H1 (cell line): ENCODE measurements around the gene NCK1. TPM values are rescaled to one million over a fixed set of nuclear protein-coding genes. Genes with fewer than 3 reads are reported as not detected.
A peak's percentile ranks its signal among the peaks of the same experiment; 100 is the strongest.

Experiments used
- CTCF ChIA-PET: fragments of 300-600 bp; sonication (Branson Sonifier 250); formaldehyde crosslinking; loops from one replicate; lab custom pipeline; 2021; ENCODE audit not compliant: partially characterized antibody; lab: Charles Lee
- POLR2A ChIA-PET: fragments of 300-600 bp; sonication (Branson Sonifier 250); formaldehyde crosslinking; loops from one replicate; lab custom pipeline; 2021; ENCODE audit warnings: inconsistent platforms; ENCODE audit not compliant: partially characterized antibody; lab: Charles Lee
- DNase-seq, 2 experiments: peaks; one replicate each; pipeline versions ENCODE4 v3.0.0 to v3.0.0-alpha.2; 2010 to 2022; ENCODE audit warnings: low spot score in 2 of 2, low read depth in 1 of 2, mixed read lengths in 1 of 2
- FAIRE-seq: peaks from 2 replicates; lab custom pipeline; 2011; peaks lifted over from hg19 to GRCh38; lab: Jason Lieb, UNC
- H2AFZ ChIP-seq: 2 replicates; pipeline ENCODE4 v1.8.1; 2012; ENCODE audit warnings: low read length, inconsistent platforms
- H2AK5ac ChIP-seq: 2 replicates; pipeline ENCODE4 v1.6.1; 2013; ENCODE audit warnings: low read depth, low read length
- H2BK120ac ChIP-seq: replicated peaks from 2 replicates; pipeline ENCODE3; 2013; ENCODE audit warnings: low read depth, low read length, inconsistent platforms
- H2BK12ac ChIP-seq: 2 replicates; pipeline ENCODE4 v1.6.1; 2013; ENCODE audit warnings: low read depth, low read length
- H2BK15ac ChIP-seq: 2 replicates; pipeline ENCODE4 v1.6.1; 2013; ENCODE audit warnings: low read length
- H2BK20ac ChIP-seq: 2 replicates; pipeline ENCODE4 v1.6.1; 2013; ENCODE audit warnings: low read length
- H2BK5ac ChIP-seq: 2 replicates; pipeline ENCODE4 v1.6.1; 2013; ENCODE audit warnings: low read depth, low read length
- H3K14ac ChIP-seq: 2 replicates; pipeline ENCODE4 v1.6.1; 2013; ENCODE audit warnings: inconsistent platforms; ENCODE audit not compliant: insufficient read length
- H3K18ac ChIP-seq: 2 replicates; pipeline ENCODE4 v1.6.1; 2013; ENCODE audit warnings: low read length; ENCODE audit errors: extremely low read depth
- H3K23ac ChIP-seq: 2 replicates; pipeline ENCODE4 v1.6.1; 2013; ENCODE audit warnings: inconsistent platforms; ENCODE audit not compliant: insufficient read length
- H3K23me2 ChIP-seq: 2 replicates; pipeline ENCODE4 v1.6.1; 2013; ENCODE audit warnings: low read depth, low read length
- H3K27ac ChIP-seq: 2 replicates; pipeline ENCODE4 v1.6.1; 2011; ENCODE audit warnings: low read depth, low read length, inconsistent platforms
- H3K27me3 ChIP-seq, 4 experiments: replicated peaks in 1 of 4; 1 replicate in 1 of 4; 2 replicates in 3 of 4; pipeline versions ENCODE4 v1.6.1 to v1.8.1; 2011 to 2013; ENCODE audit warnings: low read length in 3 of 4, mild to moderate bottlenecking in 3 of 4, inconsistent platforms in 2 of 4, mixed read lengths in 2 of 4, moderate library complexity in 1 of 4; ENCODE audit not compliant: control insufficient read depth in 3 of 4, insufficient read depth in 3 of 4; ENCODE audit errors: extremely low read depth in 1 of 4
- H3K36me3 ChIP-seq, 4 experiments: 2 replicates each; pipeline versions ENCODE4 v1.6.1 to v1.8.1; 2011 to 2013; ENCODE audit warnings: mild to moderate bottlenecking in 4 of 4, low read length in 3 of 4, moderate library complexity in 2 of 4, control low read depth in 1 of 4, inconsistent platforms in 1 of 4; ENCODE audit not compliant: insufficient read depth in 4 of 4, control insufficient read depth in 2 of 4
- H3K4ac ChIP-seq: replicated peaks from 2 replicates; pipeline ENCODE3; 2013; ENCODE audit warnings: low read length, low read depth, mixed read lengths, inconsistent platforms; ENCODE audit not compliant: insufficient read length
- H3K4me1 ChIP-seq, 4 experiments: replicated peaks in 1 of 4; 1 replicate in 1 of 4; 2 replicates in 3 of 4; pipeline versions ENCODE4 v1.6.1 to v1.8.1; 2011 to 2013; ENCODE audit warnings: low read length in 3 of 4, inconsistent platforms in 2 of 4, mixed read lengths in 1 of 4; ENCODE audit not compliant: insufficient read depth in 4 of 4, control insufficient read depth in 3 of 4
- H3K4me2 ChIP-seq, 2 experiments: 2 replicates each; pipeline versions ENCODE4 v1.6.1 to v1.8.1; 2011 to 2013; ENCODE audit warnings: low read depth in 2 of 2, low read length in 2 of 2, control low read depth in 1 of 2, inconsistent platforms in 1 of 2, mild to moderate bottlenecking in 1 of 2; ENCODE audit not compliant: insufficient read depth in 1 of 2
- H3K4me3 ChIP-seq, 4 experiments: fragments of 200-600, 300-600 bp in 1 of 4; sonication (generic), shearing (Covaris generic), sonication (Bioruptor Twin) in 1 of 4; 2 replicates each; pipeline versions ENCODE4 v1.5.1 to v1.8.1; 2011 to 2016; ENCODE audit warnings: low read length in 4 of 4, low read depth in 3 of 4, control low read depth in 2 of 4, inconsistent platforms in 2 of 4, mild to moderate bottlenecking in 2 of 4, mixed read lengths in 1 of 4, moderate library complexity in 1 of 4; ENCODE audit not compliant: insufficient read depth in 2 of 4; ENCODE audit errors: extremely low read depth in 1 of 4
- H3K56ac ChIP-seq: replicated peaks from 2 replicates; pipeline ENCODE3; 2013; ENCODE audit warnings: low read depth, mild to moderate bottlenecking, mixed read lengths, low read length, inconsistent platforms; ENCODE audit not compliant: insufficient read length
- H3K79me1 ChIP-seq: 2 replicates; pipeline ENCODE4 v1.6.1; 2013; ENCODE audit warnings: low read depth, low read length, control low read depth
- H3K79me2 ChIP-seq, 2 experiments: 2 replicates each; pipeline versions ENCODE4 v1.6.1 to v1.8.1; 2012 to 2013; ENCODE audit warnings: low read length in 2 of 2, mild to moderate bottlenecking in 2 of 2, inconsistent platforms in 1 of 2; ENCODE audit not compliant: insufficient read depth in 2 of 2, control insufficient read depth in 1 of 2
- H3K9ac ChIP-seq, 4 experiments: replicated peaks in 1 of 4; 1 replicate in 1 of 4; 2 replicates in 3 of 4; pipeline versions ENCODE4 v1.6.1 to v1.8.1; 2011 to 2013; ENCODE audit warnings: low read depth in 3 of 4, low read length in 3 of 4, control low read depth in 2 of 4, mild to moderate bottlenecking in 2 of 4, moderate library complexity in 2 of 4, inconsistent platforms in 1 of 4; ENCODE audit errors: extremely low read depth in 1 of 4
- H3K9me3 ChIP-seq, 2 experiments: 2 replicates each; pipeline versions ENCODE4 v1.6.1 to v1.8.1; 2012 to 2013; ENCODE audit warnings: mild to moderate bottlenecking in 2 of 2, moderate library complexity in 2 of 2, control low read depth in 1 of 2, inconsistent platforms in 1 of 2, low read depth in 1 of 2, low read length in 1 of 2, mixed read lengths in 1 of 2; ENCODE audit not compliant: insufficient read depth in 2 of 2
- H4K20me1 ChIP-seq, 2 experiments: replicated peaks in 1 of 2; 2 replicates each; pipeline versions ENCODE3 to v1.8.1; 2011 to 2013; ENCODE audit warnings: inconsistent platforms in 2 of 2, low read length in 2 of 2, mild to moderate bottlenecking in 1 of 2; ENCODE audit not compliant: insufficient read depth in 2 of 2, control insufficient read depth in 1 of 2
- H4K5ac ChIP-seq: 2 replicates; pipeline ENCODE4 v1.6.1; 2013; ENCODE audit warnings: low read length, low read depth, mixed read lengths, inconsistent platforms; ENCODE audit not compliant: insufficient read length
- H4K8ac ChIP-seq: 2 replicates; pipeline ENCODE4 v1.8.0; 2013; ENCODE audit warnings: mild to moderate bottlenecking, moderate library complexity, low read length, inconsistent platforms; ENCODE audit not compliant: insufficient read depth; ENCODE audit errors: extremely low read depth
- H4K91ac ChIP-seq: replicated peaks from 2 replicates; pipeline ENCODE3; 2013; ENCODE audit warnings: low read length, mixed read lengths, inconsistent platforms; ENCODE audit not compliant: insufficient read length
- CEBPB ChIP-seq: IDR thresholded peaks from 2 replicates; pipeline ENCODE4 v1.6.1; 2012; ENCODE audit warnings: low read depth, low read length
- SP2 ChIP-seq: IDR thresholded peaks from 2 replicates; pipeline ENCODE4 v1.6.1; 2012; ENCODE audit warnings: mild to moderate bottlenecking, low read length, inconsistent platforms
- WGBS, 2 experiments: shearing (Covaris generic) in 1 of 2; methylation state at CpG; one replicate each; pipeline versions ENCODE4 v1.1.6 to v1.1.7; 2013 to 2015; ENCODE audit warnings: low lambda C conversion rate in 2 of 2, mixed read lengths in 2 of 2, inconsistent platforms in 1 of 2, low coverage in 1 of 2, missing lambda C conversion rate in 1 of 2; ENCODE audit not compliant: insufficient replicate concordance in 2 of 2, insufficient coverage in 1 of 2, insufficient read length in 1 of 2; ENCODE audit errors: extremely low coverage in 1 of 2, missing lambda C conversion rate in 1 of 2; 5-methylcytosine and 5-hydroxymethylcytosine counted together
- polyA plus RNA-seq, 7 experiments: library from polyadenylated mRNA; depleted of rRNA in 3 of 7; stranded (reverse) in 5 of 7; unstranded in 2 of 7; fragments of >200 nt in 5 of 7; fragments of 200-250 nt in 2 of 7; gene quantifications; 1 replicate in 5 of 7; 2 replicates in 1 of 7; 4 replicates in 1 of 7; pipeline versions ENCODE4 v1.2.1 to v1.2.3, GENCODE V29; 2011 to 2013; ENCODE audit warnings: missing spikeins in 2 of 7, mixed read lengths in 2 of 7
- total RNA-seq: library from RNA; stranded (reverse); fragmentation: NEBNext Ultra II Directional; extraction: Animal tissue kit (Norgen Biotek cat#: 25700); gene quantifications from 2 replicates; pipeline ENCODE4 v1.2.1, GENCODE V29; 2021
- TF ChIP-seq, protein P1 (sequence below): IDR thresholded peaks from 2 replicates; pipeline ENCODE4 v1.6.1; 2012; ENCODE audit warnings: inconsistent platforms

NCK1 gene
- total and polyA plus RNA-seq, 2 of the 8 experiments (the other 6 are each of a cell fraction or from before 2014, with no cell fraction given) = 10.0 to 28.5 TPM

DNA sequence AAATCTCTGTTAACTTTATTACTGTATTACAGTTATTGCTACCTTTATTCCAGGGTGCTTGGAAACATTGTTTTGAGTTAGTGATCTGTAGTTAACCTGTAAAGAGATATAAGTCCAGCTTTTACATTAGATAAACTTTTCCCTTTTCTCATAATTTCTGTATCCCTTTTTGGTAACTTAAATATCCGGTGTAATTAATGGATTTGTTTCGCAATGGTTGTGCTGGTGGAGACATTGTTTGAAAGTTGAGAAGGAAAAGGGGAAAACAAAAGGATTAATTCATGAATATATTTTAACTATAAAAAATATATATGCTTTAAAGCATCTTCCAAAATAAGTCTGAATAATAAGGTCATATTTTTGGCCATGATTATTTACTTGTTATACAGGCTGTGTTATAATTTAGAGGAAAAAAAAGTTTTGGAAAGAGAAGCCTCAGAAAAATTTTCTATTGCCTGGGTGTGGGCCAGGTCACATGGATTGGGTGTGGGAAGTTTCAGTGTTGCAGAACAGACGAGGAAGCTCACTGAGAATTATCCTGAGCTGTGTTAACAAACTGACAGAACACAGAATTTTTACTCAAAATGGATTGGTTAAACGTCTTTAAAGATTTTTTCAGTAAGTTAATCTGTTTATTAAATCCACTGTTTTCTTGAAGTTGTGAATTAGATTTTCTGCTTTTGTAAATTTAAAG is 68.1 kb downstream of the NCK1 start:
- H3K9ac ChIP-seq = no peak overlapping the region
- no peak overlapping the region for H2AK5ac ChIP-seq
- H3K56ac ChIP-seq = no peak overlapping the region
- no peak overlapping the region for H3K4me3 ChIP-seq
- no peaks in the 10 kb centered on the region for H3K9me3 ChIP-seq
- no peak overlapping the region for H4K5ac ChIP-seq
- FAIRE-seq (no peak), DNase-seq (no peak)
- no peak overlapping the region for H3K27ac ChIP-seq
- H3K14ac ChIP-seq = no peak overlapping the region
- H4K8ac ChIP-seq = no peak overlapping the region
- H2BK20ac ChIP-seq = no peak overlapping the region
- H3K36me3 ChIP-seq = peaks cover 0 to 5% (median 2%) of the 10 kb centered on the region in 4 experiments; a peak in 3 of 8 replicates
- ChIA-PET CTCF (no interaction called here), POLR2A (no interaction called here)
- no peak overlapping the region for H2AFZ ChIP-seq
- H2BK120ac ChIP-seq = no peak overlapping the region
- no peak overlapping the region for H2BK5ac ChIP-seq
- no peak overlapping the region for H3K23ac ChIP-seq
- no peak overlapping the region for H2BK15ac ChIP-seq
- peaks cover 0 to 15% of the 10 kb centered on the region in 2 experiments; a peak in 2 of 4 replicates for H3K79me2 ChIP-seq
- H3K79me1 ChIP-seq = no peaks in the 10 kb centered on the region
- peaks cover 2 to 3% of the 10 kb centered on the region in 2 experiments for H4K20me1 ChIP-seq
- no peak overlapping the region for H3K18ac ChIP-seq
- H3K23me2 ChIP-seq = no peaks in the 10 kb centered on the region
- WGBS, 2 experiments = 87% methylated on average over 4 of the region's 4 CpGs; no CpG with 5 or more reads in 1 of the 2 experiments
- H3K4ac ChIP-seq = no peak overlapping the region
- TF ChIP-seq, protein P1, sequence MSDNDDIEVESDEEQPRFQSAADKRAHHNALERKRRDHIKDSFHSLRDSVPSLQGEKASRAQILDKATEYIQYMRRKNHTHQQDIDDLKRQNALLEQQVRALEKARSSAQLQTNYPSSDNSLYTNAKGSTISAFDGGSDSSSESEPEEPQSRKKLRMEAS = no peak
- TF ChIP-seq CEBPB (peak; percentile 63; the same call in 1 of the 2 replicates), SP2 (no peak)
- no peak overlapping the region for H2BK12ac ChIP-seq
- H3K4me1 ChIP-seq = no peaks in the 10 kb centered on the region
- H3K4me2 ChIP-seq = no peak overlapping the region
- H3K27me3 ChIP-seq = no peaks in the 10 kb centered on the region
- H4K91ac ChIP-seq = no peak overlapping the region
